ENCODE data around the gene NRCAM.

NRCAM gene

DNA sequence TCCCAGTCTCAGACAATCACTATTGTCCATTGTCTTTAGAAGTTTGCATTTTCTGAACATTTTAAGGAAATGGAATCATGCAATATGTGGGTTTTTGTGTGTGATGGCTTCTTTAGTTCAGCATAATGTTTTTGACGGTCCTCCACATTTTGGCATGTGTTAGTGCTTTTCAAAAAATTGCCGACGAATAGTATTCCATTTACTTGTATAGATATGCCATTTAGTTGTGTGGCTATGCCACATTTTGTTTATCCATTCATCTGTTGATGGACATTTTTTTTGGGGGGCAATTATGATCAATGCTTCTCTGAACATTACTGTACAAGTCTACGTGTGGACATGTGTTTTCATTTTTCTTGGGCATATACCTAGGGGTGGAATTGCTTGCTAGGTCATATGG lies 314.1 kb downstream of the NRCAM start:
- TF ChIP-seq, protein P1, sequence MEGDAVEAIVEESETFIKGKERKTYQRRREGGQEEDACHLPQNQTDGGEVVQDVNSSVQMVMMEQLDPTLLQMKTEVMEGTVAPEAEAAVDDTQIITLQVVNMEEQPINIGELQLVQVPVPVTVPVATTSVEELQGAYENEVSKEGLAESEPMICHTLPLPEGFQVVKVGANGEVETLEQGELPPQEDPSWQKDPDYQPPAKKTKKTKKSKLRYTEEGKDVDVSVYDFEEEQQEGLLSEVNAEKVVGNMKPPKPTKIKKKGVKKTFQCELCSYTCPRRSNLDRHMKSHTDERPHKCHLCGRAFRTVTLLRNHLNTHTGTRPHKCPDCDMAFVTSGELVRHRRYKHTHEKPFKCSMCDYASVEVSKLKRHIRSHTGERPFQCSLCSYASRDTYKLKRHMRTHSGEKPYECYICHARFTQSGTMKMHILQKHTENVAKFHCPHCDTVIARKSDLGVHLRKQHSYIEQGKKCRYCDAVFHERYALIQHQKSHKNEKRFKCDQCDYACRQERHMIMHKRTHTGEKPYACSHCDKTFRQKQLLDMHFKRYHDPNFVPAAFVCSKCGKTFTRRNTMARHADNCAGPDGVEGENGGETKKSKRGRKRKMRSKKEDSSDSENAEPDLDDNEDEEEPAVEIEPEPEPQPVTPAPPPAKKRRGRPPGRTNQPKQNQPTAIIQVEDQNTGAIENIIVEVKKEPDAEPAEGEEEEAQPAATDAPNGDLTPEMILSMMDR (conservative IDR thresholded peaks at IDR 0.05; ENCODE audit: low read length): no peak
- no peak for DNase-seq (ENCODE audit: low read depth)
- no peak overlapping the region for H3K4me3 ChIP-seq (ENCODE audit: low read length)

DNA sequence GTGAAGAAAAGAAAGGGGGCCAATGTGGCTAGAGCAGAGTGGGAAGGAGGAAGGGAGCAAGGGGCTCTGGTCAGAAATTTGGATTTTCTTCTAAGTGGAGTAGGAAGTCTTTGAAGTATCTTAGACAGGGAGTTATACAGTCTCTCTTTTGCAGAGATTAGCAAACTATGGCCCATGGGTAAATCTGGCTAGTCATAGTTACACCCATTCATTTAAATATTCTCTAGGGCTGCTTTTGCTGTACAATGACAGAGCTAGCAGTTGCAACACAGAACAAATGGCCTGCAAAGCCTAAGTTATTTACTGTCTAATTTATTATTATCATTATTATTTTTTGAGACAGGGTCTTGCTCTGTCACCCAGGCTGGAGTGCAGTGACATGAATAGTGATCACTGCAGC lies 315.6 kb downstream of the NRCAM start:
- TF ChIP-seq, protein P1 (conservative IDR thresholded peaks at IDR 0.05; ENCODE audit: low read length): no peak
- DNase-seq (ENCODE audit: low read depth): no peak
- H3K4me3 ChIP-seq (ENCODE audit: low read length): no peak overlapping the region

DNA sequence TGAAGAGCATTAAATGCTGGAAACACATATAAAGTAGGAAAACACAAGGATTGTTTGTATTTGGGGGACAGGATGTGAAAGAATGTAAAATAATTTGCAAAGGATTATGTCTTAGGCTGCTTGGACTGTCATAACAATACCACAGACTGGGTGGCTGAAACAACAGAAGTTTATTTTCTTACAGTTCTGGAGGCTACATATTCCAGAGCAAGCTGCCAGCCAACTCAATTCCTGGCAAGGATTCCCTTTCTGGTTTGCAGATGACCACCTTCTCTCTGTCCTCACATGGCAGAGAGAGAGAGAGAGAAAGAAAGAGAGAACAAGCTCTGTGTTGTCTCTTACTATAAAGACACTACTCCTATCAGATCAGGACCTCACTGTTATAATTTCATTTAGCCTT lies 317.3 kb downstream of the NRCAM start:
- TF ChIP-seq, protein P1 (conservative IDR thresholded peaks at IDR 0.05; ENCODE audit: low read length): no peak
- H3K4me3 ChIP-seq (ENCODE audit: low read length): no peak overlapping the region
- DNase-seq (ENCODE audit: low read depth): peak; percentile 33

GRCh38 chr7:108137993-108138392 lies 318.2 kb downstream of the NRCAM start:
- no peak for DNase-seq (ENCODE audit: low read depth)
- TF ChIP-seq, protein P1 (conservative IDR thresholded peaks at IDR 0.05; ENCODE audit: low read length): no peak
- H3K4me3 ChIP-seq (ENCODE audit: low read length): no peak overlapping the region

- TF ChIP-seq, protein P1 (conservative IDR thresholded peaks at IDR 0.05; ENCODE audit: low read length): no peak
- no peak for DNase-seq (ENCODE audit: low read depth)
- no peak overlapping the region for H3K4me3 ChIP-seq (ENCODE audit: low read length)
Observed at GRCh38 chr7:108137040-108137439, 319.2 kb downstream of the NRCAM start.

- TF ChIP-seq, protein P1 (conservative IDR thresholded peaks at IDR 0.05; ENCODE audit: low read length): no peak
- H3K4me3 ChIP-seq (ENCODE audit: low read length): no peak overlapping the region
- no peak for DNase-seq (ENCODE audit: low read depth)
Observed at GRCh38 chr7:108136191-108136688, 320.0 kb downstream of the NRCAM start.

GRCh38 chr7:108135446-108136190 lies 320.6 kb downstream of the NRCAM start:
- no peak for DNase-seq (ENCODE audit: low read depth)
- H3K4me3 ChIP-seq (ENCODE audit: low read length): no peak overlapping the region
- TF ChIP-seq, protein P1 (conservative IDR thresholded peaks at IDR 0.05; ENCODE audit: low read length): no peak
